ENCODE measurements around the gene NGEF. TPM values are rescaled to one million over a fixed set of nuclear protein-coding genes. Genes with fewer than 3 reads are reported as not detected.
"Not testable (repeated sequence)": the region's sequence is repeated elsewhere in the genome, so short reads cannot be mapped to it uniquely, and the experiment has no call there.

The NGEF gene
- total RNA-seq, 1 donor from 2014 or later, result 1.2 TPM

DNA sequence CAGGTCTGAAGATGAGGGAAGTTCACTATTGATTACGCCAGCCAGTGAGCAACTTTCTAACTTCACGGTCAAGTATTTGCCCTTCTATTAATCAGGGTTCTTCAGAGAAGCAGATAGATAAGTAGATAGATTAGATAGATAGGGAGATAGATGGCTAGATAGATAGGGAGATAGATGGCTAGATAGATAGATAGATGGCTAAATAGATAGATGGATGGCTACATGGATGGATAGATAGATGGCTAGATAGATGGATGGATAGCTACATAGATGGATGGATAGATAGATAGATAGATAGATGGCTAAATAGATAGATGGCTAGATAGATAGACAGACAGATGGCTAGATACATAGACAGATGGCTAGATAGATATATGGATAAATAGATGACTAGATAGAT, 42.3 kb upstream of the NGEF start:
- Mint-ChIP-seq H3K27ac (no peak overlapping the region), H3K9me3 (ENCODE audit: low read depth) (no peaks in the 10 kb centered on the region), H3K27me3 (peaks cover 54% of the 10 kb centered on the region), H3K36me3 (ENCODE audit: insufficient read depth) (no peaks in the 10 kb centered on the region), H3K4me1 (ENCODE audit: low read depth) (no peaks in the 10 kb centered on the region), H3K4me3 (ENCODE audit: low read depth) (no peak overlapping the region)
- TF ChIP-seq, protein P1, sequence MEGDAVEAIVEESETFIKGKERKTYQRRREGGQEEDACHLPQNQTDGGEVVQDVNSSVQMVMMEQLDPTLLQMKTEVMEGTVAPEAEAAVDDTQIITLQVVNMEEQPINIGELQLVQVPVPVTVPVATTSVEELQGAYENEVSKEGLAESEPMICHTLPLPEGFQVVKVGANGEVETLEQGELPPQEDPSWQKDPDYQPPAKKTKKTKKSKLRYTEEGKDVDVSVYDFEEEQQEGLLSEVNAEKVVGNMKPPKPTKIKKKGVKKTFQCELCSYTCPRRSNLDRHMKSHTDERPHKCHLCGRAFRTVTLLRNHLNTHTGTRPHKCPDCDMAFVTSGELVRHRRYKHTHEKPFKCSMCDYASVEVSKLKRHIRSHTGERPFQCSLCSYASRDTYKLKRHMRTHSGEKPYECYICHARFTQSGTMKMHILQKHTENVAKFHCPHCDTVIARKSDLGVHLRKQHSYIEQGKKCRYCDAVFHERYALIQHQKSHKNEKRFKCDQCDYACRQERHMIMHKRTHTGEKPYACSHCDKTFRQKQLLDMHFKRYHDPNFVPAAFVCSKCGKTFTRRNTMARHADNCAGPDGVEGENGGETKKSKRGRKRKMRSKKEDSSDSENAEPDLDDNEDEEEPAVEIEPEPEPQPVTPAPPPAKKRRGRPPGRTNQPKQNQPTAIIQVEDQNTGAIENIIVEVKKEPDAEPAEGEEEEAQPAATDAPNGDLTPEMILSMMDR (IDR thresholded peaks at IDR 0.05; ENCODE audit: unreplicated experiment), result no peak
- no peak for DNase-seq (ENCODE audit: low spot score, unreplicated experiment)

DNA sequence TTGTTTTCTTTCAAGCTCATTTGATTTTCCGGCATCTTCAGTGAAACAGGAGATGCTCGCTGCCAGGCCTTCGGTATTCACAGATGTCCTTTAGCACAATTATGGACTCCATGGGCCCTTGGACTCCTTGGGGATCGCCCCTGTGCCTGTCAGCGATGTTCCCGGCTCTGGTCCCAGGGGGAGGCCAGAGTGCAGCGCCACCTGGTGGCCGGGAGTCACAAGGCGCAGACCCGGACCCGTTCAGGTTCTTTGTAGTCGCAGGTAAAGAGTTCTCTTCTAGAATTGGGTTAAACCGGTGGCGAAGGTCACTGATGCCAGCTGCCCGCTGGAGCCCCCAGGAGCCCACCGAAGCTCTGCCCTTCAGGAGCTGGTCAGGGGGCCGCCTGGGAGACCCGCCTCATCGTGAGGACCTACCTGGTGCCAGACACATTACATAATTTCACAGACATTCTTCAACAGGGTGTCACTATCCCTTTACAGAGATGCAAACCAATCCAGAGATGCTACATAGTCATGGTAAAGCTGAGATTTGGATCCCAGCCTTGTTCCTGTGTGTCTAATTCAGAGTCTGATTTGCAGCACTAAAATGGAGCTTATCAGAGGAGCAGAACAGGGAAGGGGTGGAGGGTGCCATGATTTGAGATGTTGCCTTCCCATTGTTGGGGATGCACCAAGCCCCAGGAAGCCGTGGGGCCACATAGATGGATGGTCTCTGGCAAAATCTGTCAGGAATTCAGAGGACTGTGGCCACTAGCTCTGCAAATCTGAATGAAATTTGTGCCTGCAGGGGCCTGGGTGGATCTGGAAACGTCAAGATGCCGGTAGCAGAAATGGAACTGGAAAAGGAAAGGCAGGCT, 41.1 kb upstream of the NGEF start:
- Mint-ChIP-seq H3K4me1 (ENCODE audit: low read depth) (no peaks in the 10 kb centered on the region), H3K9me3 (ENCODE audit: low read depth) (no peaks in the 10 kb centered on the region), H3K36me3 (ENCODE audit: insufficient read depth) (no peaks in the 10 kb centered on the region)

DNA sequence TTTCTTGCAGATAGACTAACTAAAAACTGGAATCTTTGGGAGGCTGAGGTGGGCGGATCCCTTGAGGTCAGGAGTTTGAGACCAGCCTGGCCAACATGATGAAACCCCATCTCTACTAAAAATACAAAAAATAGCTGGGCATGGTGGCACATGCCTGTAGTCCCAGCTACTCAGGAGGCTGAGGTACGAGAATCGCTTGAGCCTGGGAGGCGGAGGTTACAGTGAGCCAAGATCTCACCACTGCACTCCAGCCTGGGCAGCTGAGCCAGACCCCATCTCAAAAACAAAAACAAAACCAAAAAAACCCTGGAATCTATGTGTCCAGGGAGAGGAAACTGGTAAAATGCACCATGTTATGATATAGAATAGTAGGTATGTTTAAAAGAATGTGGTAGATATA, 39.5 kb upstream of the NGEF start:
- H3K27me3 Mint-ChIP-seq, result peaks cover 78% of the 10 kb centered on the region
- not testable (repeated sequence) for H3K36me3 Mint-ChIP-seq (ENCODE audit: insufficient read depth); H3K9me3 Mint-ChIP-seq (ENCODE audit: low read depth); H3K4me3 Mint-ChIP-seq (ENCODE audit: low read depth); DNase-seq (ENCODE audit: low spot score, unreplicated experiment); H3K27ac Mint-ChIP-seq; H3K4me1 Mint-ChIP-seq (ENCODE audit: low read depth)

More for the DNA sequence above, 41.1 kb upstream of the NGEF start:
- TF ChIP-seq, protein P1 (IDR thresholded peaks at IDR 0.05; ENCODE audit: unreplicated experiment), result peak; percentile 97
- DNase-seq (ENCODE audit: low spot score, unreplicated experiment), result peak; percentile 63
- H3K4me3 Mint-ChIP-seq (ENCODE audit: low read depth), result no peak overlapping the region
- no peak overlapping the region for H3K27ac Mint-ChIP-seq
- H3K27me3 Mint-ChIP-seq, result peaks cover 65% of the 10 kb centered on the region

DNA sequence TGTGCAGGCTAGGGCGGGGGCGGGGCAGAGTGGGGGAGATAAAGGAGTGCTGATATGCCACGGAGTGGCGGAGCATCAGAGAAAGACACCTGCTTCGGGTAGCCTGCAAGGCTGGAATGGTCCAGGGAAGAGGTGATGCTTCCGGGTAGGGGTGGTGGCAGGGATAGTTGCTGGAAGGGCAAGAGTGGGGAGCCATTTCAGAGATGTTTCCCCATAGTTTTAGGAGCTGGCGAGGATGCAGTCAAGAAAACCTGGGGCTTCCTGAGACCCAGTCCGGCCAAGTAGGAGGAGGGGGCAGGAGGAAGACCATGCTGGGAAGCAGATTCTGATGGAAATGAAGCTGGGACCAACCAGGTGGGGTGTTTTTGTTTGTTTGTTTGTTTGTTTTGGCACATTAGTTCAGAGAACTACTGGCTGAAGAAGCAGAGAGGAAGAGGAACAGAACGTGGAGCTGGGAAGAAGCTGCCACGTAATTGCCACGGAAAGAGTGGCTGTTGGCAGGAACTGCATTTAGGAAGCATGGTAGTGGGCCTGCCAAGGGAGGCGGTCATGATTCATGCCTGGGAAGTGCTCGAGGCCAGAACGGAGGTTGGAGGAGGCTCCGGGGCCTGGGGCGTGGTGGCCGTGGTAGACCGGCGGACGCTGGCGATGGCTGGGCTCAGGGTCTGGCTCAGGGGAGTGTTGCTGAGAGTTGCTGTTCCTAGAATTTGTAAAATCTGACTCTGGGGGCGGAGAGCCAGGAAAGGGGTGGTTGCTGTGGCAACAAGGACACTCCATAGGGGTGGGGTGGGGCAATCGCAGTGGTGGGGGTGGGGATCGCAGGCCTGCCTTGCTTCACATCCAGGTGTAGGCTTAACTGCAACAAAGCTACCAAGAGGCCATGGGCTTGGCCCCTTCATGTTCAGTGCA, 38.4 kb upstream of the NGEF start:
- peaks cover 81% of the 10 kb centered on the region for H3K27me3 Mint-ChIP-seq

DNA sequence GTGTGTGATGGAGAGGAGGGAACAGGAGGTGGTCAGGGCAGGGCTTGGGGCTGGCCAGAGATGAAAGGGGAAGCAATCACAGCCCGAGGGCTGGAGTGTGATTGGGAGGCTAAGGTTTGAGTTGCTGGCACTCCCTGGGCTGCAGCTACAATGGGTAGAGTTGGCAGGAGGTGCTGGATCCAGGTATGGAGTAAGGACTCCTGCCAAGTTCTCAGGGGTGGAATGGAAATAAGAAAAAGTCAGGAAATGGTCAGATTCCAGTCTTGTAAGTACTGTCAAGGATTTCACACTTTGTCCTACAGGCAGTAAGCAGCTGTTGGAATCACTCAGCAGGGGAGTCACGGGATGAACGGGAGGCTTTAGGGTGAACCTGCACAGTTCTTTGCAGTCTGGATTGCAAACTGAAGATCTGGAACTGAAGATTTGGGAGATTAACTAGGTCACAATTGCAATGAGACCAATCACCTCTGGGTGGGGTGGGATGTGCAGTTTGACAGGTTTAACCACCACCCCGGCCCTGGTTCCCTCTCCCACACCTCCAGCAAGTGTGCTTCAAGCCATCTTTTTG, 36.2 kb upstream of the NGEF start:
- peaks cover 70% of the 10 kb centered on the region for H3K27me3 Mint-ChIP-seq
- DNase-seq (ENCODE audit: low spot score, unreplicated experiment), result no peak

More for the DNA sequence above, 38.4 kb upstream of the NGEF start:
- Mint-ChIP-seq H3K4me1 (ENCODE audit: low read depth) (no peaks in the 10 kb centered on the region), H3K9me3 (ENCODE audit: low read depth) (no peaks in the 10 kb centered on the region), H3K4me3 (ENCODE audit: low read depth) (no peak overlapping the region), H3K27ac (no peak overlapping the region), H3K36me3 (ENCODE audit: insufficient read depth) (no peaks in the 10 kb centered on the region)
- DNase-seq (ENCODE audit: low spot score, unreplicated experiment), result no peak
- TF ChIP-seq, protein P1 (IDR thresholded peaks at IDR 0.05; ENCODE audit: unreplicated experiment), result no peak

More for the DNA sequence above, 36.2 kb upstream of the NGEF start:
- Mint-ChIP-seq H3K27ac (no peak overlapping the region), H3K9me3 (ENCODE audit: low read depth) (no peaks in the 10 kb centered on the region), H3K36me3 (ENCODE audit: insufficient read depth) (no peaks in the 10 kb centered on the region), H3K4me1 (ENCODE audit: low read depth) (no peaks in the 10 kb centered on the region), H3K4me3 (ENCODE audit: low read depth) (no peak overlapping the region)
- TF ChIP-seq, protein P1 (IDR thresholded peaks at IDR 0.05; ENCODE audit: unreplicated experiment), result no peak
